Hepatocyte (in vitro differentiated cells): ENCODE data around the gene PYROXD2. TPM values are rescaled to one million over a fixed set of nuclear protein-coding genes. Genes with fewer than 3 reads are reported as not detected.

Experiments
- DNase-seq: peaks from one replicate; pipeline ENCODE4 v3.0.0-alpha.2; 2016; ENCODE audit warnings: low spot score
- H2AFZ ChIP-seq: fragments of 200-600 bp; sonication (generic); 2 replicates; pipeline ENCODE4 v1.6.0; 2016; ENCODE audit warnings: antibody characterized with exemption, mild to moderate bottlenecking
- H3K27ac ChIP-seq: fragments of 200-600 bp; sonication (generic); 2 replicates; pipeline ENCODE4 v1.5.1; 2016; ENCODE audit warnings: mild to moderate bottlenecking
- H3K27me3 ChIP-seq: fragments of 200-600 bp; sonication (generic); 2 replicates; pipeline ENCODE4 v1.6.1; 2016
- H3K36me3 ChIP-seq: fragments of 200-600 bp; sonication (generic); replicated peaks from 2 replicates; pipeline ENCODE4 v1.5.1; 2016; ENCODE audit warnings: low read depth; ENCODE audit not compliant: insufficient read depth
- H3K4me1 ChIP-seq: fragments of 200-600 bp; sonication (generic); 2 replicates; pipeline ENCODE4 v1.5.1; 2016; ENCODE audit warnings: mild to moderate bottlenecking, moderate library complexity; ENCODE audit not compliant: insufficient read depth
- H3K4me2 ChIP-seq: fragments of 200-600 bp; sonication (generic); 2 replicates; pipeline ENCODE4 v1.6.0; 2016
- H3K4me3 ChIP-seq: fragments of 200-600 bp; sonication (generic); 2 replicates; pipeline ENCODE4 v1.5.1; 2016; ENCODE audit warnings: mild to moderate bottlenecking
- H3K79me2 ChIP-seq: fragments of 200-600 bp; sonication (generic); 2 replicates; pipeline ENCODE4 v1.6.0; 2017; ENCODE audit warnings: mild to moderate bottlenecking
- H3K9me2 ChIP-seq: fragments of 200-600 bp; sonication (generic); replicated peaks from 2 replicates; pipeline ENCODE4 v1.6.0; 2017; ENCODE audit warnings: mild to moderate bottlenecking; ENCODE audit not compliant: insufficient read depth
- H3K9me3 ChIP-seq: fragments of 200-600 bp; sonication (generic); 2 replicates; pipeline ENCODE4 v1.5.1; 2016; ENCODE audit warnings: low read depth, mild to moderate bottlenecking
- H4K20me1 ChIP-seq: fragments of 200-600 bp; sonication (generic); 2 replicates; pipeline ENCODE4 v1.6.0; 2016; ENCODE audit warnings: mild to moderate bottlenecking; ENCODE audit not compliant: insufficient read depth, poor library complexity, severe bottlenecking
- CTCF ChIP-seq: fragments of 200-600 bp; sonication (generic); IDR thresholded peaks from 2 replicates; pipeline ENCODE4 v1.5.1; 2016; ENCODE audit warnings: antibody characterized with exemption, mild to moderate bottlenecking; ENCODE audit not compliant: poor library complexity
- EZH2 ChIP-seq: fragments of 200-600 bp; sonication (generic); IDR thresholded peaks from 2 replicates; pipeline ENCODE4 v1.6.1; 2016; ENCODE audit warnings: antibody characterized with exemption, mild to moderate bottlenecking, borderline replicate concordance
- EZH2phosphoT487 ChIP-seq: fragments of 200-600 bp; sonication (generic); IDR thresholded peaks from one replicate; pipeline ENCODE4 v1.6.1; 2018; ENCODE audit warnings: antibody characterized with exemption, mild to moderate bottlenecking, low read depth, moderate library complexity; ENCODE audit not compliant: unreplicated experiment, severe bottlenecking
- WGBS: methylation state at CpG from one replicate; pipeline ENCODE4 v1.1.6; 2016; ENCODE audit warnings: low lambda C conversion rate; ENCODE audit errors: missing lambda C conversion rate; 5-methylcytosine and 5-hydroxymethylcytosine counted together
- polyA plus RNA-seq: library from polyadenylated mRNA; unstranded; fragments of >200 nt; fragmentation: Nextera tagmentation; extraction: Ambion mirVana; gene quantifications from 2 replicates; pipeline ENCODE4 v1.2.1, GENCODE V29; 2016
- total RNA-seq: library from RNA; depleted of rRNA; stranded (reverse); fragments of >200 nt; gene quantifications from 2 replicates; pipeline ENCODE4 v1.2.3, GENCODE V29; 2014

Gene PYROXD2
- total and polyA plus RNA-seq, 2 experiments from 2014 or later = 9.7 to 11.6 TPM

DNA sequence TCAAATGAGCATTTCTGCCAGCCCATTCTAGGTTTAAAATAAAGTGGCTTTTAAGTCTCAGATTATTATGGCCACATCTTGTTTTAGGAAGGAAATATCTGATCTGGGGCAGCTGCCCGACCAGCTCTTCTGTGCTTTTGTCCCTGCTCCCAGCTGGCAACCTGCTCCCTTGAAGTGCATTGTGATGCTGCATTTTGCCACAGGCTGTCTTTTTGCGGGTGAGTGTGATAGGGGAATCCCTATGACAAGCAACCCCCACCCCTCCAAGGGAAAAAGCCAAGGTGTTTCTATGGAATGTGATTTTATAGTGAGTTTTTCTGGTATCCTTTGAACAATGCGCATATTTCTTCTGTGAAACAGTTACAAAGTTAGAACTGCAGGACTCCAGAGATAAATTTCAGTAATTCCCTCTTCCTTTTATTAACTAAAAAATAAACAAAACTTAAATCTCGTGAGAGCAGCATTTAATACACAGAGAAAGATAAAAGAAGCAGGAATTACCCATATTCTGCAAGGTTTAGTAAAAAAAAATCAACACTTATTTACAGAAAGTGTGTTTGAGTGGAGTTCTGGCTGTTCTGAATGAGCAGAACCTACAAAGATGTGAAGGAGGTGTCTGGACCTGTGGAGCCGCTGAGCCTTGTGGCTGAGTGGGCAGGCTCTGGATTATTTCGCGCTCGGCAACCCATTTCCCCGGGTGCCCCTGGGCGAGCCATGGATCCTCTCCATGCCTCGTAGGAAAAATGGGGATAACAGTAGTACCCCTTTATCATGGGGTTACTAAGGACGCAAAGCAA lies 41.9 kb upstream of the PYROXD2 start:
- WGBS = 71% methylated on average over 12 of the region's 12 CpGs
- DNase-seq = no peak
- no peaks in the 10 kb centered on the region for H4K20me1 ChIP-seq
- H3K4me1 ChIP-seq = peaks cover 6% of the 10 kb centered on the region
- no peak overlapping the region for H2AFZ ChIP-seq
- no peaks in the 10 kb centered on the region for H3K9me3 ChIP-seq
- no peaks in the 10 kb centered on the region for H3K9me2 ChIP-seq
- TF ChIP-seq CTCF (no peak), EZH2phosphoT487 (no peak), EZH2 (no peak)
- H3K27me3 ChIP-seq = no peaks in the 10 kb centered on the region
- no peak overlapping the region for H3K4me2 ChIP-seq
- no peak overlapping the region for H3K4me3 ChIP-seq
- no peaks in the 10 kb centered on the region for H3K79me2 ChIP-seq
- no peaks in the 10 kb centered on the region for H3K36me3 ChIP-seq
- H3K27ac ChIP-seq = no peak overlapping the region

GRCh38 chr10:98456043-98456570 lies 41.1 kb upstream of the PYROXD2 start:
- H3K4me3 ChIP-seq = no peak overlapping the region
- no peaks in the 10 kb centered on the region for H3K27me3 ChIP-seq
- peaks cover 6% of the 10 kb centered on the region for H3K4me1 ChIP-seq
- no peak for TF ChIP-seq EZH2phosphoT487
- no peak for TF ChIP-seq CTCF
- no peak for TF ChIP-seq EZH2
- no peak overlapping the region for H3K27ac ChIP-seq
- no peaks in the 10 kb centered on the region for H3K9me3 ChIP-seq
- no peaks in the 10 kb centered on the region for H3K36me3 ChIP-seq
- no peak overlapping the region for H2AFZ ChIP-seq
- no peaks in the 10 kb centered on the region for H3K9me2 ChIP-seq
- H4K20me1 ChIP-seq = no peaks in the 10 kb centered on the region
- no peaks in the 10 kb centered on the region for H3K79me2 ChIP-seq
- 96% methylated on average over 4 of the region's 4 CpGs for WGBS
- no peak overlapping the region for H3K4me2 ChIP-seq
- DNase-seq = no peak

- no peak for TF ChIP-seq EZH2phosphoT487
- no peak for TF ChIP-seq EZH2
- TF ChIP-seq CTCF = no peak
- no peaks in the 10 kb centered on the region for H3K9me3 ChIP-seq
- no peaks in the 10 kb centered on the region for H3K36me3 ChIP-seq
- no peaks in the 10 kb centered on the region for H3K9me2 ChIP-seq
- no peak overlapping the region for H3K4me3 ChIP-seq
- no peak for DNase-seq
- no peak overlapping the region for H2AFZ ChIP-seq
- 80% methylated on average over 2 of the region's 2 CpGs for WGBS
- no peak overlapping the region for H3K27ac ChIP-seq
- H3K79me2 ChIP-seq = no peaks in the 10 kb centered on the region
- H3K27me3 ChIP-seq = no peaks in the 10 kb centered on the region
- H3K4me2 ChIP-seq = no peak overlapping the region
- no peaks in the 10 kb centered on the region for H4K20me1 ChIP-seq
- H3K4me1 ChIP-seq = no peaks in the 10 kb centered on the region
Observed at GRCh38 chr10:98453729-98454128, 38.7 kb upstream of the PYROXD2 start.
